ENCODE measurements around the gene KRTAP5-1.

KRTAP5-1 gene

GRCh38 chr11:1553808-1554594 lies 31.1 kb downstream of the KRTAP5-1 start:
- ChIA-PET CTCF (interaction anchor here (3.2 kb wide), 1 partner anchor 21 kb away, joined by 26 read pairs; no protein-coding TSS in a partner anchor), POLR2A (interaction anchor here (1.5 kb wide), 1 partner anchor 22 kb away, joined by 3 read pairs; no protein-coding TSS in a partner anchor)
- H3K4me3 ChIP-seq (ENCODE audit: low read depth, low read length), result no peak overlapping the region
- DNase-seq (ENCODE audit: low read depth, low spot score), result no peak
- TF ChIP-seq CTCF (IDR thresholded peaks at IDR 0.05; ENCODE audit: insufficient read depth, low read length, missing control alignments), result no peak

- no peak overlapping the region for H3K4me3 ChIP-seq (ENCODE audit: low read depth, low read length)
- ChIA-PET POLR2A (interaction anchor here (0.6 kb wide), 1 partner anchor 12 kb away, joined by 3 read pairs; no protein-coding TSS in a partner anchor), CTCF (interaction anchor here (2.1 to 17.2 kb wide), 3 partner anchors 9 to 35 kb away, joined by 7 to 266 read pairs (median 47); no protein-coding TSS in a partner anchor)
- no peak for TF ChIP-seq CTCF (IDR thresholded peaks at IDR 0.05; ENCODE audit: insufficient read depth, low read length, missing control alignments)
- no peak for DNase-seq (ENCODE audit: low read depth, low spot score)
These were observed 35.4 kb downstream of the KRTAP5-1 start for GRCh38 chr11:1549338-1550330.

GRCh38 chr11:1548221-1549070 lies 36.6 kb downstream of the KRTAP5-1 start:
- POLR2A ChIA-PET, result interaction anchor here (1.0 kb wide), 1 partner anchor 10 kb away, joined by 4 read pairs; no protein-coding TSS in a partner anchor
- no peak for TF ChIP-seq CTCF (IDR thresholded peaks at IDR 0.05; ENCODE audit: insufficient read depth, low read length, missing control alignments)
- CTCF ChIA-PET, result interaction anchor here (2.1 to 17.2 kb wide), 6 partner anchors 10 to 79 kb away, joined by 7 to 266 read pairs (median 44); partner anchors contain the start of gene KRTAP5-2
- peak overlapping the region; percentile 23; the same call in 1 of the 2 replicates for H3K4me3 ChIP-seq (ENCODE audit: low read depth, low read length)
- no peak for DNase-seq (ENCODE audit: low read depth, low spot score)

GRCh38 chr11:1547467-1548098 lies 37.5 kb downstream of the KRTAP5-1 start:
- H3K4me3 ChIP-seq (ENCODE audit: low read depth, low read length), result no peak overlapping the region
- CTCF ChIA-PET, result interaction anchor here (0.8 to 17.2 kb wide), 17 partner anchors 9 to 100 kb away, joined by 3 to 266 read pairs (median 7); partner anchors contain the start of gene KRTAP5-2
- POLR2A ChIA-PET, result interaction anchor here (1.0 kb wide), 1 partner anchor 11 kb away, joined by 4 read pairs; no protein-coding TSS in a partner anchor
- no peak for TF ChIP-seq CTCF (IDR thresholded peaks at IDR 0.05; ENCODE audit: insufficient read depth, low read length, missing control alignments)
- no peak for DNase-seq (ENCODE audit: low read depth, low spot score)

All from AG04449 (cell line).